PC-3 (cell line): Measurements from ENCODE around the gene RXFP1. TPM values are rescaled to one million over a fixed set of nuclear protein-coding genes. Genes with fewer than 3 reads are reported as not detected.

ENCODE experiments used
- ATAC-seq: fragments of 200-7000 bp; cut with Tn5 transposase; 2 replicates; pipeline ENCODE4 v1.9.1; 2020; ENCODE audit warnings: mild to moderate bottlenecking, moderate library complexity
- BruUV-seq: library from RNA; stranded (reverse); fragments of 400-500 nt; replicated peaks from 2 replicates; lab custom pipeline; 2021; lab: Mats Ljungman, UMichigan
- CTCF ChIA-PET: fragments of 300-600 bp; sonication (Branson Sonifier 250); formaldehyde crosslinking; loops from one replicate; lab custom pipeline; 2022; ENCODE audit warnings: antibody characterized with exemption; lab: Charles Lee
- POLR2A ChIA-PET: fragments of 300-600 bp; sonication (Branson Sonifier 250); formaldehyde crosslinking; loops from one replicate; lab custom pipeline; 2022; ENCODE audit warnings: antibody characterized with exemption; ENCODE audit not compliant: unreplicated experiment; lab: Charles Lee
- DNase-seq: peaks from one replicate; pipeline ENCODE4 v3.0.0-alpha.2; 2015
- H2AFZ ChIP-seq: fragments of 300-600 bp; sonication (generic); 2 replicates; pipeline ENCODE4 v1.6.0; 2016; ENCODE audit warnings: antibody characterized with exemption, low read length
- H3F3A ChIP-seq: fragments of 300-600 bp; sonication (generic); one replicate; pipeline ENCODE4 v1.6.0; 2017; ENCODE audit warnings: antibody characterized with exemption, low read length, control low read depth, mild to moderate bottlenecking; ENCODE audit not compliant: unreplicated experiment
- H3K27ac ChIP-seq: fragments of 300-600 bp; sonication (generic); 2 replicates; pipeline ENCODE4 v1.5.1; 2016; ENCODE audit warnings: mild to moderate bottlenecking, low read length
- H3K27me3 ChIP-seq: fragments of 300-600 bp; sonication (generic); 2 replicates; pipeline ENCODE4 v1.6.1; 2016; ENCODE audit warnings: low read length, mixed read lengths
- H3K36me3 ChIP-seq: fragments of 300-600 bp; sonication (generic); 2 replicates; pipeline ENCODE4 v1.6.1; 2016; ENCODE audit warnings: low read depth, mixed run types, low read length, mixed read lengths
- H3K4me1 ChIP-seq: fragments of 300-600 bp; sonication (generic); 2 replicates; pipeline ENCODE4 v1.5.1; 2016; ENCODE audit warnings: low read length; ENCODE audit not compliant: insufficient read depth
- H3K4me2 ChIP-seq: fragments of 300-600 bp; sonication (generic); 2 replicates; pipeline ENCODE4 v1.6.0; 2016; ENCODE audit warnings: low read length
- H3K4me3 ChIP-seq: fragments of 300-600 bp; sonication (generic); 2 replicates; pipeline ENCODE4 v1.5.1; 2016; ENCODE audit warnings: mild to moderate bottlenecking, low read length, mixed read lengths
- H3K79me2 ChIP-seq: fragments of 300-600 bp; sonication (generic); 2 replicates; pipeline ENCODE4 v1.6.1; 2017; ENCODE audit warnings: low read length, mixed read lengths
- H3K9ac ChIP-seq: fragments of 300-600 bp; sonication (generic); 2 replicates; pipeline ENCODE4 v1.6.0; 2016; ENCODE audit warnings: mild to moderate bottlenecking, low read length
- H3K9me2 ChIP-seq: fragments of 300-600 bp; sonication (generic); replicated peaks from 2 replicates; pipeline ENCODE4 v1.6.1; 2016; ENCODE audit warnings: mixed run types, low read length, mixed read lengths
- H3K9me3 ChIP-seq: fragments of 300-600 bp; sonication (generic); 2 replicates; pipeline ENCODE4 v1.6.1; 2016; ENCODE audit warnings: low read length, mixed read lengths
- H4K20me1 ChIP-seq: fragments of 300-600 bp; sonication (generic); 2 replicates; pipeline ENCODE4 v1.6.1; 2016; ENCODE audit warnings: low read length, mixed read lengths
- CTCF ChIP-seq: fragments of 300-600 bp; sonication (generic); conservative IDR thresholded peaks from 2 replicates; pipeline ENCODE4 v1.5.1; 2017; ENCODE audit warnings: antibody characterized with exemption, low read depth, mild to moderate bottlenecking, low read length
- EZH2 ChIP-seq: fragments of 300-600 bp; sonication (generic); IDR thresholded peaks from one replicate; pipeline ENCODE4 v1.6.1; 2017; ENCODE audit warnings: antibody characterized with exemption, mild to moderate bottlenecking, low read length; ENCODE audit not compliant: unreplicated experiment
- EZH2phosphoT487 ChIP-seq: fragments of 300-600 bp; sonication (generic); IDR thresholded peaks from 2 replicates; pipeline ENCODE4 v1.6.1; 2018; ENCODE audit warnings: mild to moderate bottlenecking, antibody characterized with exemption, low read length, borderline replicate concordance
- intact Hi-C: fragments of 100-400 bp; cut with micrococcal nuclease; formaldehyde crosslinking; loops from 2 replicates; pipeline ENCODE4 v1.9.0; 2023
- total RNA-seq: library from RNA; depleted of rRNA; stranded (reverse); fragments of >200 nt; gene quantifications from 2 replicates; pipeline ENCODE4 v1.2.3, GENCODE V29; 2014

The RXFP1 gene
- total RNA-seq, 1 experiment from 2014 or later: not detected

GRCh38 chr4:158536833-158537232 lies 15.2 kb downstream of the RXFP1 start:
- Histone ChIP-seq H3K4me2 (no peak overlapping the region), H3K79me2 (no peaks in the 10 kb centered on the region), H3K27me3 (no peaks in the 10 kb centered on the region), H3K27ac (no peak overlapping the region), H3K4me1 (peaks cover 35% of the 10 kb centered on the region), H3K4me3 (no peak overlapping the region), H2AFZ (no peak overlapping the region), H4K20me1 (no peaks in the 10 kb centered on the region), H3K9ac (no peak overlapping the region), H3K9me3 (no peaks in the 10 kb centered on the region), H3F3A (peaks cover 7% of the 10 kb centered on the region), H3K36me3 (no peaks in the 10 kb centered on the region), H3K9me2 (no peaks in the 10 kb centered on the region)
- TF ChIP-seq CTCF: no peak
- TF ChIP-seq EZH2phosphoT487: no peak
- no peak for TF ChIP-seq EZH2
- CTCF ChIA-PET: no interaction called here
- POLR2A ChIA-PET: no interaction called here
- ATAC-seq: no peak
- intact Hi-C loops: no loop called here
- no TSS peak for BruUV-seq
- DNase-seq: no peak

GRCh38 chr4:158538176-158538575 lies 16.5 kb downstream of the RXFP1 start:
- no peak overlapping the region for H2AFZ ChIP-seq
- peaks cover 7% of the 10 kb centered on the region for H3F3A ChIP-seq
- H3K79me2 ChIP-seq: no peaks in the 10 kb centered on the region
- ATAC-seq (no peak), DNase-seq (no peak)
- no peaks in the 10 kb centered on the region for H3K9me3 ChIP-seq
- no peaks in the 10 kb centered on the region for H3K9me2 ChIP-seq
- no peak overlapping the region for H3K4me3 ChIP-seq
- no TSS peak for BruUV-seq
- H3K27me3 ChIP-seq: no peaks in the 10 kb centered on the region
- TF ChIP-seq EZH2phosphoT487 (no peak), EZH2 (no peak), CTCF (no peak)
- H3K9ac ChIP-seq: no peak overlapping the region
- peaks cover 47% of the 10 kb centered on the region for H3K4me1 ChIP-seq
- no peaks in the 10 kb centered on the region for H4K20me1 ChIP-seq
- H3K4me2 ChIP-seq: no peak overlapping the region
- POLR2A ChIA-PET: no interaction called here
- intact Hi-C loops: no loop called here
- no peaks in the 10 kb centered on the region for H3K36me3 ChIP-seq
- no peak overlapping the region for H3K27ac ChIP-seq
- CTCF ChIA-PET: no interaction called here

GRCh38 chr4:158538911-158539310 lies 17.2 kb downstream of the RXFP1 start:
- Histone ChIP-seq H3K4me3 (no peak overlapping the region), H3K9me2 (no peaks in the 10 kb centered on the region), H4K20me1 (no peaks in the 10 kb centered on the region), H3F3A (peaks cover 7% of the 10 kb centered on the region), H3K4me1 (peaks cover 48% of the 10 kb centered on the region), H3K36me3 (no peaks in the 10 kb centered on the region), H3K27ac (no peak overlapping the region), H3K27me3 (no peaks in the 10 kb centered on the region), H3K4me2 (no peak overlapping the region), H3K9ac (no peak overlapping the region), H3K9me3 (no peaks in the 10 kb centered on the region), H3K79me2 (no peaks in the 10 kb centered on the region), H2AFZ (no peak overlapping the region)
- no peak for ATAC-seq
- BruUV-seq: no TSS peak
- TF ChIP-seq EZH2phosphoT487 (no peak), CTCF (no peak), EZH2 (no peak)
- intact Hi-C loops: no loop called here
- CTCF ChIA-PET: no interaction called here
- POLR2A ChIA-PET: no interaction called here
- no peak for DNase-seq
